Neuronal stem cell (in vitro differentiated cells): ENCODE measurements around the gene MRC1.
"Not testable (repeated sequence)": the region's sequence is repeated elsewhere in the genome, so short reads cannot be mapped to it uniquely, and the experiment has no call there.

Experiments
- DNase-seq: peaks from one replicate; pipeline ENCODE4 v3.0.0-alpha.2; 2013; ENCODE audit warnings: low spot score
- H2AFZ ChIP-seq: one replicate; pipeline ENCODE4 v1.6.1; 2013; ENCODE audit warnings: mild to moderate bottlenecking, low read length, inconsistent platforms
- H2AK5ac ChIP-seq: 2 replicates; pipeline ENCODE4 v1.6.1; 2013; ENCODE audit warnings: low read depth, mild to moderate bottlenecking, inconsistent platforms, low read length, moderate library complexity, mixed read lengths
- H2BK120ac ChIP-seq: 2 replicates; pipeline ENCODE4 v1.6.1; 2013; ENCODE audit warnings: low read depth, mild to moderate bottlenecking, inconsistent platforms, low read length, moderate library complexity, mixed read lengths
- H2BK12ac ChIP-seq: one replicate; pipeline ENCODE4 v1.6.1; 2013; ENCODE audit warnings: low read length, inconsistent platforms
- H2BK15ac ChIP-seq: 2 replicates; pipeline ENCODE4 v1.6.1; 2013; ENCODE audit warnings: mild to moderate bottlenecking, low read length, inconsistent platforms, mixed read lengths
- H2BK5ac ChIP-seq: one replicate; pipeline ENCODE4 v1.6.1; 2013; ENCODE audit warnings: inconsistent platforms, mild to moderate bottlenecking, low read length, moderate library complexity
- H3K14ac ChIP-seq: one replicate; pipeline ENCODE4 v1.6.1; 2013; ENCODE audit warnings: low read length, inconsistent platforms
- H3K18ac ChIP-seq: 2 replicates; pipeline ENCODE4 v1.6.1; 2013; ENCODE audit warnings: low read length, inconsistent platforms
- H3K23ac ChIP-seq: 2 replicates; pipeline ENCODE4 v1.6.1; 2013; ENCODE audit warnings: low read depth, mild to moderate bottlenecking, mixed read lengths, low read length, inconsistent platforms; ENCODE audit not compliant: poor library complexity
- H3K27ac ChIP-seq: replicated peaks from 3 replicates; pipeline ENCODE4 v1.5.1; 2013; ENCODE audit warnings: low read length, inconsistent platforms
- H3K27me3 ChIP-seq, 3 experiments: 2 replicates each; pipeline ENCODE4 v1.6.1; 2013; ENCODE audit warnings: low read length in 3 of 3, mild to moderate bottlenecking in 2 of 3, inconsistent platforms in 1 of 3, low read depth in 1 of 3, mixed read lengths in 1 of 3, moderate library complexity in 1 of 3; ENCODE audit not compliant: control insufficient read depth in 3 of 3, insufficient read depth in 3 of 3
- H3K36me3 ChIP-seq, 2 donors: replicated peaks in 1 of 2; 2 replicates each; pipeline ENCODE4 v1.6.1; 2013; ENCODE audit warnings: low read length in 2 of 2; ENCODE audit not compliant: control insufficient read depth in 2 of 2, insufficient read depth in 2 of 2
- H3K4ac ChIP-seq: 2 replicates; pipeline ENCODE4 v1.6.1; 2013; ENCODE audit warnings: inconsistent platforms, mild to moderate bottlenecking, low read length, moderate library complexity
- H3K4me1 ChIP-seq, 2 donors: 1 replicate in 1 of 2; 2 replicates in 1 of 2; pipeline ENCODE4 v1.6.1; 2013; ENCODE audit warnings: low read length in 2 of 2, low read depth in 1 of 2; ENCODE audit not compliant: control insufficient read depth in 2 of 2, insufficient read depth in 1 of 2
- H3K4me2 ChIP-seq: one replicate; pipeline ENCODE4 v1.6.1; 2013; ENCODE audit warnings: mild to moderate bottlenecking, low read length, inconsistent platforms; ENCODE audit not compliant: insufficient read depth, poor library complexity, severe bottlenecking
- H3K4me3 ChIP-seq, 2 donors: 2 replicates each; pipeline ENCODE4 v1.5.1; 2013; ENCODE audit warnings: low read length in 2 of 2, mild to moderate bottlenecking in 2 of 2, inconsistent platforms in 1 of 2, moderate library complexity in 1 of 2
- H3K79me1 ChIP-seq: one replicate; pipeline ENCODE4 v1.6.1; 2013; ENCODE audit warnings: low read depth, mild to moderate bottlenecking, inconsistent platforms, low read length, moderate library complexity
- H3K9ac ChIP-seq: one replicate; pipeline ENCODE4 v1.6.1; 2013; ENCODE audit warnings: mild to moderate bottlenecking, low read depth, low read length, inconsistent platforms; ENCODE audit not compliant: poor library complexity
- H3K9me3 ChIP-seq, 2 donors: replicated peaks in 1 of 2; 2 replicates each; pipeline versions ENCODE3 to v1.6.1; 2013; ENCODE audit warnings: low read length in 2 of 2, mild to moderate bottlenecking in 2 of 2, inconsistent platforms in 1 of 2, low read depth in 1 of 2, mixed read lengths in 1 of 2, moderate library complexity in 1 of 2; ENCODE audit not compliant: control insufficient read depth in 2 of 2, insufficient read depth in 1 of 2
- H4K8ac ChIP-seq: one replicate; pipeline ENCODE4 v1.6.1; 2013; ENCODE audit warnings: low read depth, mild to moderate bottlenecking, inconsistent platforms, low read length, moderate library complexity
- H4K91ac ChIP-seq: one replicate; pipeline ENCODE4 v1.6.1; 2013; ENCODE audit warnings: low read length, low read depth, mild to moderate bottlenecking, inconsistent platforms; ENCODE audit not compliant: poor library complexity
- WGBS, 2 donors: extraction: QIAGEN DNeasy Blood & Tissue Kit; methylation state at CpG; one replicate each; pipeline ENCODE4 v1.1.7; 2013; ENCODE audit warnings: missing lambda C conversion rate in 2 of 2, mixed read lengths in 1 of 2; ENCODE audit not compliant: insufficient read length in 2 of 2, insufficient replicate concordance in 1 of 2; ENCODE audit errors: extremely low coverage in 2 of 2; 5-methylcytosine and 5-hydroxymethylcytosine counted together

The MRC1 gene

GRCh38 chr10:17954372-17954771 is 145.2 kb downstream of the MRC1 start:
- H2BK12ac ChIP-seq, H3K36me3 ChIP-seq, H4K8ac ChIP-seq, H3K27me3 ChIP-seq, H4K91ac ChIP-seq, H2AFZ ChIP-seq, H3K4me1 ChIP-seq, H3K4me3 ChIP-seq, H3K4ac ChIP-seq, H2BK15ac ChIP-seq, H3K23ac ChIP-seq, H3K27ac ChIP-seq, H2BK5ac ChIP-seq, H3K9me3 ChIP-seq, H3K79me1 ChIP-seq, H3K4me2 ChIP-seq, H2BK120ac ChIP-seq, H3K14ac ChIP-seq, DNase-seq, H3K9ac ChIP-seq, H3K18ac ChIP-seq, H2AK5ac ChIP-seq: not testable (repeated sequence)
- WGBS, 2 donors, result no CpG with 5 or more reads among the region's 10 CpGs

- H3K36me3 ChIP-seq, result no peaks in the 10 kb centered on the region
- DNase-seq, result no peak
- no peak overlapping the region for H4K91ac ChIP-seq
- H3K4me3 ChIP-seq, result no peak overlapping the region
- no peak overlapping the region for H2BK120ac ChIP-seq
- no CpG with 5 or more reads among the region's 2 CpGs for WGBS, 2 donors
- no peak overlapping the region for H3K23ac ChIP-seq
- H4K8ac ChIP-seq, result no peak overlapping the region
- H3K27me3 ChIP-seq, result no peaks in the 10 kb centered on the region
- H2BK12ac ChIP-seq, result no peak overlapping the region
- no peak overlapping the region for H3K18ac ChIP-seq
- no peak overlapping the region for H3K27ac ChIP-seq
- H3K79me1 ChIP-seq, result no peaks in the 10 kb centered on the region
- H3K9me3 ChIP-seq, result no peaks in the 10 kb centered on the region
- H2BK15ac ChIP-seq, result no peak overlapping the region
- peaks cover 0 to 8% of the 10 kb centered on the region in 2 donors for H3K4me1 ChIP-seq
- no peak overlapping the region for H3K9ac ChIP-seq
- no peak overlapping the region for H3K14ac ChIP-seq
- no peak overlapping the region for H2AFZ ChIP-seq
- H2BK5ac ChIP-seq, result no peak overlapping the region
- no peak overlapping the region for H3K4ac ChIP-seq
- no peak overlapping the region for H2AK5ac ChIP-seq
- no peak overlapping the region for H3K4me2 ChIP-seq
Observed at GRCh38 chr10:17954861-17955260, 145.7 kb downstream of the MRC1 start.

- no peak overlapping the region for H3K23ac ChIP-seq
- DNase-seq, result no peak
- H3K79me1 ChIP-seq, result no peaks in the 10 kb centered on the region
- no peak overlapping the region for H2BK5ac ChIP-seq
- H3K36me3 ChIP-seq, result no peaks in the 10 kb centered on the region
- H3K27ac ChIP-seq, result no peak overlapping the region
- H3K9me3 ChIP-seq, result no peaks in the 10 kb centered on the region
- no peak overlapping the region for H2AFZ ChIP-seq
- no peak overlapping the region for H4K91ac ChIP-seq
- H3K4me1 ChIP-seq, result peaks cover 0 to 3% of the 10 kb centered on the region in 2 donors
- no peak overlapping the region for H2AK5ac ChIP-seq
- no peak overlapping the region for H2BK12ac ChIP-seq
- no peak overlapping the region for H4K8ac ChIP-seq
- no peak overlapping the region for H3K4ac ChIP-seq
- no peaks in the 10 kb centered on the region for H3K27me3 ChIP-seq
- no peak overlapping the region for H2BK15ac ChIP-seq
- no peak overlapping the region for H3K9ac ChIP-seq
- no peak overlapping the region for H3K4me2 ChIP-seq
- no peak overlapping the region for H2BK120ac ChIP-seq
- H3K4me3 ChIP-seq, result no peak overlapping the region
- no peak overlapping the region for H3K18ac ChIP-seq
- H3K14ac ChIP-seq, result no peak overlapping the region
- no CpG with 5 or more reads among the region's 7 CpGs for WGBS, 2 donors
Observed at GRCh38 chr10:17958049-17958448, 148.9 kb downstream of the MRC1 start.

GRCh38 chr10:17959870-17960269 is 150.7 kb downstream of the MRC1 start:
- Histone ChIP-seq H2BK120ac (no peak overlapping the region), H2AFZ (no peak overlapping the region), H4K91ac (no peak overlapping the region), H2AK5ac (no peak overlapping the region), H3K4ac (no peak overlapping the region), H3K9me3 (no peaks in the 10 kb centered on the region), H3K14ac (no peak overlapping the region), H3K79me1 (no peaks in the 10 kb centered on the region), H3K4me2 (no peak overlapping the region), H3K9ac (no peak overlapping the region), H3K4me1 (peaks cover 0 to 5% of the 10 kb centered on the region in 2 donors), H3K27me3 (no peaks in the 10 kb centered on the region), H3K36me3 (no peaks in the 10 kb centered on the region), H3K18ac (no peak overlapping the region), H3K27ac (no peak overlapping the region), H2BK12ac (no peak overlapping the region), H3K23ac (no peak overlapping the region), H2BK15ac (no peak overlapping the region), H4K8ac (no peak overlapping the region), H2BK5ac (no peak overlapping the region), H3K4me3 (no peak overlapping the region)
- no peak for DNase-seq
- no CpG with 5 or more reads among the region's 2 CpGs for WGBS, 2 donors
